Retina (tissue), 1 donor: Measurements from ENCODE around the gene TBL3.
A peak's percentile ranks its signal among the peaks of the same experiment; 100 is the strongest.

Source experiments
- DNase-seq: peaks from one replicate; pipeline ENCODE4 v3.0.0-alpha.2; 2016

The TBL3 gene

DNA sequence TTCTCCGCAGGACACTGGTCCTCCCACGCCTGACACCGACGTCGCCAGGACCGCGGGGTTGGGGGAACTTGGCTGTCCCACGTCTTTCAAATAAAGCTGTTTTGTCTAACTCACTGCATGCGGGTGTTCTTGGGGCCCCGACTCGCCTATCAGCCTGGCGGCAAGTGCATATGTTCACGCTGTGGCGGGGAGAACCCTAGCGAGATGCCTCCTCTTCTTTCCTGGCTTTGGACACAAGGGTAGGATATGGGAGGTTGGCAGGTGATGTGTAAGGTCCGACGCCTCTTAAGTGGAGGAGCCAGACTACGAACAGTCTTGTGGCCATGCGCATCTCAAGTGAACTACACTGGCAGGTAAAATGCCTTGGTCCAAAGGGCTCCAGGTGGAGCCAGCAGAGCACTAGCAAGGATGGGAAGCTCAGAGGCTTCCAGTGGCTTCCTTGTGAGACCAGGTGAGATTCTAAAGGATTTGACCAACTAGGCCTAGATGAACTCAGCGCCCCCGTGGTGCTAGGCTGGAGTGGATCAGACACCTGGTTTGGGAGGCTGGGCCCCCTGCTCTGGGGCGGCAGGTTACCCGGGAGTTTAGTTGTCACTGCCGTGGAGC, 6.4 kb upstream of the TBL3 start:
- DNase-seq: no peak

GRCh38 chr16:1966460-1966859, 5.4 kb upstream of the TBL3 start, which contains the start of gene RNF151:
Gene RNF151, plus strand, starts transcription at chr16:1966856. Its CDS starts 26 bp downstream, at chr16:1966882.
- DNase-seq: no peak

- DNase-seq: no peak
Measured at GRCh38 chr16:1968146-1968953, 3.5 kb upstream of the TBL3 start.

DNA sequence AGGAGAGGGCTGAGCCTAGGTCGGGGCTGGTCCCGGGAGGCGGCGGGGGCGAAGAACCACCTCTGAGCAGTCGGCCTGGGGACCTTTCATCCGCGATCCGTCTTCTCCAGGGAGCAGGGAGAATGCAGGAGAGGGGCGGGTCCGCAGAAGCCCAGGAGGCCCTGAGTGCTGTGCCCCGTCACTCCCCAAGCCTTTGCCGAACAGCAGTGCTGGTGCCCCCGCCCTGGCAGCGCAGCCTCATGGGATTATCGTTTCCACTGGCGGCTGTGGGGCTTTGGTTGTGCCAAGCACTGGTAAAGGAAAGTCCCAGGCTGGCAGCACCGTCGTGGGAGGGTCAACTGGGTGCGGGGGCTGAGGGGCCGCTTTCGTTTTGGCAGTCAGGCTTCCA, 631 bp downstream of the TBL3 start:
- DNase-seq: no peak

- no peak for DNase-seq
Measured at GRCh38 chr16:1973461-1974156, 1.8 kb downstream of the TBL3 start.

DNA sequence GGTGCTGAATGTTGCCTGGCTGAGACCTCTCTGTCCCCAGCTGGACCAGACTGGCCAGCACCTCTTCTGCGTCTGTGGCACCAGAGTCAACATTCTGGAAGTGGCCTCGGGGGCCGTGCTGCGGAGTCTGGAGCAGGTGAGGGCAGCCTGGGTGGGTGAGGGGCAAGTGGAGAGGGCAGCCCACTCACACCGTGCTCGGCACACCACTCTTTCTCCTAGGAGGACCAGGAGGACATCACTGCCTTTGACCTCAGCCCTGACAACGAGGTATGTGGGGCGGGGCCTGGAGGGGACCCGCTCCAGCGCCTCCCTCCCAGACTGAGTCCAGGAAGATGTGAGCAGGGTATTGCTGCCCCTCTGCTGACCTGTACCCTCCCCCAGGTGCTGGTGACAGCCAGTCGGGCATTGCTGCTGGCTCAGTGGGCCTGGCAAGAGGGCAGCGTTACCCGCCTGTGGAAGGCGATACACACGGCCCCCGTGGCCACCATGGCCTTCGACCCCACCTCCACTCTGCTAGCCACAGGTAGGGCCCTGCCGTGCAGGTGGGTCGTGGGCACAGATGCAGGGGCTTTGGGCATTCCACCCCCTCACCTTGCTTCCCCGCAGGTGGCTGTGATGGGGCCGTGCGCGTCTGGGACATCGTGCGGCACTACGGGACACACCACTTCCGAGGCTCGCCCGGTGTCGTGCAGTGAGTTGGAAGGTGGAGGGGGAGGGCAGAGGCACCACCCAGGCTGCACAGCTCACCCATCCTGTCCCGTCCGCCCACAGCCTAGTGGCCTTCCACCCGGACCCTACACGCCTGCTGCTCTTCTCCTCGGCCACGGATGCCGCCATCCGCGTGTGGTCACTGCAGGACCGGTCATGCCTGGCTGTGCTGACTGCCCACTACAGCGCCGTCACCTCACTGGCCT, 2.6 kb downstream of the TBL3 start:
- no peak for DNase-seq

- DNase-seq: no peak
Measured at GRCh38 chr16:1975432-1976215, 3.8 kb downstream of the TBL3 start.

- DNase-seq: no peak
Measured at GRCh38 chr16:1976216-1976520, 4.3 kb downstream of the TBL3 start.

DNA sequence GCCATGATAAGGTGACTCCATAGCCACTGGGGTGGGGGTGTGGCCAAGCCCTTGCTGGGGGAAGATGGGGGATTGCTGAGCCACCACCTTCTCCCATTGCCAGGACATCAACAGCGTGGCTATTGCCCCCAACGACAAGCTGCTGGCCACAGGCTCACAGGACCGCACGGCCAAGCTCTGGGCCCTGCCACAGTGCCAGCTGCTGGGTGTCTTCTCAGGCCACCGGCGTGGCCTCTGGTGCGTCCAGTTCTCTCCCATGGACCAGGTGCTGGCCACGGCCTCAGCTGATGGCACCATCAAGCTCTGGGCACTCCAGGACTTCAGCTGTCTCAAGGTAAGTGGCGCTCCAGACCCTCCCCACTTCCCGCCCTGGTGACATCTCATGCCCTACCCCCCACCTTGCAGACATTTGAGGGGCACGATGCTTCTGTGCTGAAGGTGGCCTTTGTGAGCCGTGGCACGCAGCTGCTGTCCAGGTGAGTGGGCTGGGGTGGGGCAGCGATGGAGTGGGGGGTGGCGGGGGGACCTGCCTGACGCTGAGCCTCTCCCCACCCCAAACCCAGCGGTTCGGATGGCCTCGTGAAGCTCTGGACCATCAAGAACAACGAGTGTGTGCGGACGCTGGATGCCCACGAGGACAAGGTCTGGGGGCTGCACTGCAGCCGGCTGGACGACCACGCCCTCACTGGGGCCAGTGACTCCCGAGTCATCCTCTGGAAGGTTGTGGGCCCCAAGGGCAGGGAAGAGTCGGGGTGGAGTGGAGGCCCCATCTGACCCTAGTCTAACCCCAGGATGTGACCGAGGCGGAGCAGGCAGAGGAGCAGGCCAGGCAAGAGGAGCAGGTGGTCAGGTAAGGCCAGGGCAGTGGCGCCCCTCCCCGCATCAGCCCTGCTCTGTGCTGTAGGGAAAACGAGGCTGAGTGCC, 5.4 kb downstream of the TBL3 start:
- no peak for DNase-seq

DNA sequence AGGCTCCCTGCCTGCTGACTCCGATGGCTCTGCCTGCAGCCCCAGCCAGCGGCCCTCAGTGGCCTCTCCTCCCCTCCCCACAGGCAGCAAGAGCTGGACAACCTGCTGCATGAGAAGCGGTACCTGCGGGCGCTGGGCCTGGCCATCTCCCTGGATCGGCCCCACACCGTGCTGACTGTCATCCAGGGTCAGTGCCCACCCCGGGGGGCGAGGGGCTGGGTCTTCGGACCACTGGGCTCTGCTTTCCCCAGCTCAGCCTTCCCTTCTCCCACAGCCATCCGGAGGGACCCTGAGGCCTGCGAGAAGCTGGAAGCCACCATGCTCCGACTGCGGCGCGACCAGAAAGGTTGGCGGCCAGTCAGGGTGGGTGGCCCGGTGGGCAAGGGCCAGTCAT, 6.0 kb downstream of the TBL3 start:
- no peak for DNase-seq

GRCh38 chr16:1978476-1979120, 6.7 kb downstream of the TBL3 start:
- no peak for DNase-seq

- DNase-seq: no peak
Measured at GRCh38 chr16:1979271-1980029, 7.6 kb downstream of the TBL3 start.

DNA sequence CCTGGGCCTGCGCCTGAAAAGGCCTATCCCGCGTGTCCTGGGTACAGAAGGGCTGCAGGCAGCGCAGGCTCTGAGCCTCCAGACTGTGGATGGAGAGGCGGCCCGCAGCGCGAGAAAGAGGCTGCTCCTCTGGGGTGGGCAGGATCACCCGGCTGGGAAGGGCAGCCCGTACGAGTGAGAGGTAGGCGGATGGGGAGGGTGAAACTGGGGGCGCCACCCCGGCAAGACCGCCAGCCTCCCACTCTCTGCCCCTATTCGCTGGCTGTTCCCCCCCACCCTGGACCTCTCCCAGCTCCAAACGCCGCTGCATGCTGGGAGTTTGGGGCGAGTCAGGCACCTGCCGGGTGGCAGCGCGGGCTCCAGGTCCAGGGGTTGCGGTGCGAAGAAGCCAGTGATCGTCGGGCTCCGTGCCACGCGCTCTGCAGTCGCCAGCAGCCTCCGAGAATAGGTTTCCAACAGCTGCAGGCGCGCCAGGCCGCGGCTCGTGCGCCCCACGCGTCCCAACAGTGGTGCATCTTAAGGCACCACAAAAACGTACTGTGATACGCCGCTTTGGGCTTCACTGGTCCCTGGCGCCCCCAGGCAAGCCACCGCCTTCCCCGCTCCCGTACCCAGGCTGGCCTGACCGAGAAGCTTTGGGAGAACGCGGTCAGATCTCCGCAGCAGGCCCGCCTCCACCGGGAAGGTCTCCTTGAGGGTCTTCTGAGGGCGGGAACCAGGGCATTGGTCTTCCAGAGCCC, 8.3 kb downstream of the TBL3 start:
- DNase-seq: peak; percentile 48

DNA sequence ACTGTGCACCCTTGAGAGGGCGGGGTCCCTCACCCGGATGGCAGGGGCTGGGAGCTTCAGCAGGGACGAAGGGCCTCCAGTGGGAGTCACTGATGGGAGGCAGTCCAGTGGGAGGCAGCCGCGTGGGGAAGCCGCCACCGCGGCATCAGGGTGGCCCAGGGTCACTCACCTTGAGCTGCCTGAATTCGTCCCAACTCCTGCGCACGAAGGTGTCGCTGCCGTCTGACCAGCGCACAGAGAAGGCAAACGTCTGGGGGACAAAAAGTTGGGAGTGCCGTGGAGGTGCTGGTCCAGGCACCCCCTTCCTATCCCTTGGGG, 8.9 kb downstream of the TBL3 start:
- peak; percentile 31 for DNase-seq

GRCh38 chr16:1981398-1981836, 9.6 kb downstream of the TBL3 start, which contains the start of gene NOXO1:
Gene NOXO1, minus strand, starts transcription at chr16:1981469. Its CDS starts 290 bp downstream, at chr16:1981179.
- DNase-seq: no peak

DNA sequence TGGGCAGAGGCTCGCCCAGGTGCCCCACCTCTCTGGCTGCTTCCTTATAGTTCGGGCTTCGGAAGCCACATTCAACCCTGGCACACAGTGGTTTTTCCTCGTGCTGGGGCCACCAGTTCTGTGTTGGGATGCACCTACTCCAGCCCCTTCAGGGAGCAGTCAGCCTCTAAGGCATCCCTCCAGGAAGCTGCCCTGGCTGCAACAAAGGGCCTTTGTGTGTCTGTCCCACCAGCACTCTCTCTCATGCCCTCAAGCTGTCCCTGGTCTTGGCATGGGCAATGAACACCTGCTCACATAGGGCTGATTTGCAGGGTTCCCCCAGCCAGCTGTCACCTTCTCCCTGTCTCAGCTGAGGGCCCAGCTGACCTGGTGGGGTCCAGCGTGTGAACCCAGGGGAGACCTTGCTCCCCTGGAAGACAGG, 10.2 kb downstream of the TBL3 start:
- DNase-seq: peak; percentile 38

DNA sequence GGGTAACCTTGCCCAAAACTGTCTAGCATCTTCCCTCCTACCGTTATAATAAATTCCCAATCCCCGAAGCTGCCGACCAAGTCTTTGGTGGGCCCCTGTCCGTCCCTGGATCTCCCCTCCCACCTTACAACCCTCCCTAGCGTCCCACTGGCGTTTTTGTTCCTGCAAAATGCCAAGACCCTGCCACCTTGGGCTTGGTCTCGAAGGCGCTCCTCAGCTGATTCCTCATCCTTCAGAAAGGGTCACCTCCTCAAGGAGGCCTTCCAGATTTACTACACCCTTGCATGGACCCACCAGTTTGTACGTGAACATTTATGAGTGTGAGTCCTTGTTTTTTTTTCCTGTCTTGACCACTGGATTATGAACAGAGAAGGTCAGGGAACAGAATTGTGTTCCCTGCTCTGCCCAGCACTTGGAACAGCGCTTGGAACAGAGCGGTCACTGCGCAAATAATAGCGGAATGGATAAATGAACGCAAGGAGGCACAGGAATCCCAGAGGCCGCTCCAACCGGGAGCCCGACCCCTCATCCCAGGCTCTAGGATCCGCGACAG, 11.2 kb downstream of the TBL3 start:
- DNase-seq: no peak

DNA sequence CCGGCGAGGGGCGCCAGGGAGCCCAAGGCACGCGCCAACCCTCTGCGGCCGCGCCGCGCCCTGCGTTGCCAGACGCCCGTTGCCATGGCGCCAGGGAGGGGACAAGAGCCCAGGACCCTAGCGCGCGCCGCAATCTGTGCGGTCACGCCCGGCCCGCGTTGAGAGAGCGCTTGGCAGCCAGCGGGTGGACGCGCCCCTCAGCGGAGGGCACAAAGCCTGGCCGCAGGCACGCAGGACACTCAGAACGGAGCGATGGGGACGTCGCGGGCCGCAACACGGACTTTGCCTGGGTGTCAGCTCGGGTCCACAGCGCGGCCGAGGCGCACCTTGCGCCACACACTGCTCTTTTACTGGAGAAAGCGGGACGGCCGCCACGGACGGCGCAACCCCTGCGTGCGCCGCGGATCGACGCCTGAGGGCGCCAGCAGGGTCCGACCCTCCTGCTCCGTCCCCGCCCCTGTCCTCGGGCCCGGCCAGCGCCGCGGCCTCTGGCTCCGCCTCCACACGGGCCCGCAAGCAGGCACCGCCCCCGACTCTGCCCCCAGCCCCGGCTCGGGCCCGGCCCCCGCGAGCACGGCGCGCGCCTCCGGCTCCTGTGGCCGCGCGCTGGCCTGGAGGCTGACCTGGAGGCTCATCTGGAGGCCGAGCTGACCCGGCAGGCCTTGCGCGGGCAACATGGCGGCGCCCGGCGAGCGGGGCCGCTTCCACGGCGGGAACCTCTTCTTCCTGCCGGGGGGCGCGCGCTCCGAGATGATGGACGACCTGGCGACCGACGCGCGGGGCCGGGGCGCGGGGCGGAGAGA, 11.9 kb downstream of the TBL3 start, which contains the start of gene GFER:
Gene GFER (plus strand): TSS at position 650 of the 803 bp plus-strand sequence. CDS start 26 bp downstream, at position 676.
- DNase-seq: peak; percentile 97
